HepG2 (cell line): ENCODE results near the gene PLK3. TPM values are rescaled to one million over a fixed set of nuclear protein-coding genes. Genes with fewer than 3 reads are reported as not detected.
A peak's percentile ranks its signal among the peaks of the same experiment; 100 is the strongest.

ENCODE experiments used
- ATF7 ChIP-seq, 2 experiments: fragments of 450-650 bp in 1 of 2; sonication (generic) in 1 of 2; formaldehyde crosslinking in 1 of 2; IDR thresholded peaks; 2 replicates each; pipeline versions ENCODE4 v1.4.0 to v1.6.1; 2016 to 2020; ENCODE audit warnings: antibody characterized with exemption in 1 of 2, mild to moderate bottlenecking in 1 of 2, missing genetic modification reagents in 1 of 2
- DNMT3B ChIP-seq: conservative IDR thresholded peaks from 2 replicates; pipeline ENCODE4 v1.6.1; 2016; ENCODE audit warnings: missing biosample characterization, control low read depth
- ETS1 ChIP-seq: sonication (generic); formaldehyde crosslinking; IDR thresholded peaks from 2 replicates; pipeline ENCODE4 v1.4.0; 2020; ENCODE audit warnings: missing genetic modification reagents
- FOSL2 ChIP-seq: sonication (generic); formaldehyde crosslinking; IDR thresholded peaks from 2 replicates; pipeline ENCODE4 v1.4.0; 2020; ENCODE audit warnings: missing genetic modification reagents
- GZF1 ChIP-seq: sonication (generic); formaldehyde crosslinking; IDR thresholded peaks from 2 replicates; pipeline ENCODE4 v1.5.1; 2020; ENCODE audit warnings: mild to moderate bottlenecking, missing genetic modification reagents
- KDM2A ChIP-seq: sonication (generic); formaldehyde crosslinking; IDR thresholded peaks from 2 replicates; pipeline ENCODE4 v1.4.0; 2020; ENCODE audit warnings: low read depth, missing genetic modification reagents, borderline replicate concordance
- KDM5A ChIP-seq: fragments of 200-600 bp; sonication (generic); IDR thresholded peaks from 2 replicates; pipeline ENCODE4 v1.7.0; 2018; ENCODE audit warnings: antibody characterized with exemption, mild to moderate bottlenecking, low read length, borderline replicate concordance
- MXD4 ChIP-seq: IDR thresholded peaks from 2 replicates; pipeline ENCODE4 v1.6.1; 2016; ENCODE audit warnings: mild to moderate bottlenecking, missing biosample characterization, missing genetic modification reagents
- NFE2L1 ChIP-seq: sonication (generic); formaldehyde crosslinking; IDR thresholded peaks from 2 replicates; pipeline ENCODE4 v1.4.0; 2020; ENCODE audit warnings: missing genetic modification reagents, mild to moderate bottlenecking, borderline replicate concordance
- PITX1 ChIP-seq: sonication (generic); formaldehyde crosslinking; IDR thresholded peaks from 2 replicates; pipeline ENCODE4 v1.5.1; 2020; ENCODE audit warnings: mild to moderate bottlenecking, missing genetic modification reagents
- POGZ ChIP-seq: sonication (generic); formaldehyde crosslinking; IDR thresholded peaks from 2 replicates; pipeline ENCODE4 v1.4.0; 2020; ENCODE audit warnings: mild to moderate bottlenecking, missing genetic modification reagents
- POLR2AphosphoS2 ChIP-seq: IDR thresholded peaks from 2 replicates; pipeline ENCODE4 v1.6.1; 2011; ENCODE audit warnings: low read depth, low read length, improper control_type of control experiment
- RBM22 ChIP-seq: fragments of 200-400 bp; formaldehyde crosslinking; optimal IDR thresholded peaks from 2 replicates; pipeline ENCODE3; 2017; ENCODE audit warnings: mild to moderate bottlenecking, low read length, moderate library complexity
- RFX1 ChIP-seq: fragments of 450-650 bp; IDR thresholded peaks from 2 replicates; pipeline ENCODE4 v1.6.1; 2017
- SP4 ChIP-seq: sonication (generic); formaldehyde crosslinking; IDR thresholded peaks from 2 replicates; pipeline ENCODE4 v1.8.1; 2023; ENCODE audit warnings: mild to moderate bottlenecking, missing genetic modification reagents
- TRIM24 ChIP-seq: sonication (generic); formaldehyde crosslinking; IDR thresholded peaks from 2 replicates; pipeline ENCODE4 v1.8.0; 2022; ENCODE audit warnings: mild to moderate bottlenecking, missing genetic modification reagents
- ZFP90 ChIP-seq: sonication (generic); formaldehyde crosslinking; IDR thresholded peaks from 2 replicates; pipeline ENCODE4 v1.8.0; 2022; ENCODE audit warnings: missing genetic modification reagents, mild to moderate bottlenecking, inconsistent platforms, borderline replicate concordance
- ZFP91 ChIP-seq: sonication (generic); formaldehyde crosslinking; IDR thresholded peaks from 2 replicates; pipeline ENCODE4 v1.9.0; 2022; ENCODE audit warnings: missing genetic modification reagents, mild to moderate bottlenecking, borderline replicate concordance
- ZNF205 ChIP-seq: IDR thresholded peaks from 2 replicates; pipeline ENCODE4 v1.6.1; 2018; ENCODE audit warnings: missing biosample characterization, missing genetic modification reagents
- ZNF230 ChIP-seq: sonication (generic); formaldehyde crosslinking; IDR thresholded peaks from 2 replicates; pipeline ENCODE4 v1.4.0; 2020; ENCODE audit warnings: mild to moderate bottlenecking, missing genetic modification reagents
- ZSCAN21 ChIP-seq: sonication (generic); formaldehyde crosslinking; IDR thresholded peaks from 2 replicates; pipeline ENCODE4 v1.8.0; 2022; ENCODE audit warnings: mild to moderate bottlenecking, missing genetic modification reagents, moderate library complexity, borderline replicate concordance
- polyA plus RNA-seq, 8 experiments: library from polyadenylated mRNA; depleted of rRNA in 3 of 8; stranded (reverse) in 7 of 8; unstranded in 1 of 8; fragments of >200 nt; fragmentation: Illumina TruSeq in 4 of 8; extraction: Trizol in 4 of 8; gene quantifications; 2 replicates each; pipeline versions ENCODE4 v1.2.1 to v1.2.3, GENCODE V29; 2011 to 2016; ENCODE audit warnings: low read depth in 4 of 8, missing spikeins in 1 of 8, mixed read lengths in 1 of 8; ENCODE audit not compliant: insufficient read depth in 1 of 8
- total RNA-seq, 5 experiments: library from RNA; depleted of rRNA; stranded (reverse); fragments of >200 nt; fragmentation: Illumina TruSeq; extraction: Trizol; gene quantifications; 2 replicates each; pipeline ENCODE4 v1.2.3, GENCODE V29; 2016; ENCODE audit warnings: low read depth in 1 of 5
- TF ChIP-seq, protein P1 (sequence below): sonication (generic); formaldehyde crosslinking; IDR thresholded peaks from 2 replicates; pipeline ENCODE4 v1.4.0; 2020; ENCODE audit warnings: mild to moderate bottlenecking, missing genetic modification reagents
- TF ChIP-seq, protein P2 (sequence below): sonication (generic); formaldehyde crosslinking; IDR thresholded peaks from 2 replicates; pipeline ENCODE4 v1.5.0; 2020; ENCODE audit warnings: mild to moderate bottlenecking, missing genetic modification reagents, moderate library complexity
- TF ChIP-seq, protein P3 (sequence below): sonication (generic); formaldehyde crosslinking; conservative IDR thresholded peaks from 2 replicates; pipeline ENCODE4 v1.4.0; 2020; ENCODE audit warnings: missing genetic modification reagents

The PLK3 gene
- total and polyA plus RNA-seq, 2 of the 13 experiments (the other 11 are each of a cell fraction or from before 2014, with no cell fraction given): 9.8 to 16.9 TPM

- peak; percentile 58; the same call in 1 of the 2 replicates for TF ChIP-seq ZSCAN21 (CRISPR knock-in tag)
- TF ChIP-seq, protein P1, sequence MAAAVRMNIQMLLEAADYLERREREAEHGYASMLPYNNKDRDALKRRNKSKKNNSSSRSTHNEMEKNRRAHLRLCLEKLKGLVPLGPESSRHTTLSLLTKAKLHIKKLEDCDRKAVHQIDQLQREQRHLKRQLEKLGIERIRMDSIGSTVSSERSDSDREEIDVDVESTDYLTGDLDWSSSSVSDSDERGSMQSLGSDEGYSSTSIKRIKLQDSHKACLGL (CRISPR knock-in tag): peak; percentile 31; the same call in 1 of the 2 replicates
- TF ChIP-seq, protein P2, sequence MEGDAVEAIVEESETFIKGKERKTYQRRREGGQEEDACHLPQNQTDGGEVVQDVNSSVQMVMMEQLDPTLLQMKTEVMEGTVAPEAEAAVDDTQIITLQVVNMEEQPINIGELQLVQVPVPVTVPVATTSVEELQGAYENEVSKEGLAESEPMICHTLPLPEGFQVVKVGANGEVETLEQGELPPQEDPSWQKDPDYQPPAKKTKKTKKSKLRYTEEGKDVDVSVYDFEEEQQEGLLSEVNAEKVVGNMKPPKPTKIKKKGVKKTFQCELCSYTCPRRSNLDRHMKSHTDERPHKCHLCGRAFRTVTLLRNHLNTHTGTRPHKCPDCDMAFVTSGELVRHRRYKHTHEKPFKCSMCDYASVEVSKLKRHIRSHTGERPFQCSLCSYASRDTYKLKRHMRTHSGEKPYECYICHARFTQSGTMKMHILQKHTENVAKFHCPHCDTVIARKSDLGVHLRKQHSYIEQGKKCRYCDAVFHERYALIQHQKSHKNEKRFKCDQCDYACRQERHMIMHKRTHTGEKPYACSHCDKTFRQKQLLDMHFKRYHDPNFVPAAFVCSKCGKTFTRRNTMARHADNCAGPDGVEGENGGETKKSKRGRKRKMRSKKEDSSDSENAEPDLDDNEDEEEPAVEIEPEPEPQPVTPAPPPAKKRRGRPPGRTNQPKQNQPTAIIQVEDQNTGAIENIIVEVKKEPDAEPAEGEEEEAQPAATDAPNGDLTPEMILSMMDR: peak; percentile 21
- TF ChIP-seq KDM2A (CRISPR knock-in tag): no peak; the same call in 1 of the 2 replicates
- TF ChIP-seq, protein P3, sequence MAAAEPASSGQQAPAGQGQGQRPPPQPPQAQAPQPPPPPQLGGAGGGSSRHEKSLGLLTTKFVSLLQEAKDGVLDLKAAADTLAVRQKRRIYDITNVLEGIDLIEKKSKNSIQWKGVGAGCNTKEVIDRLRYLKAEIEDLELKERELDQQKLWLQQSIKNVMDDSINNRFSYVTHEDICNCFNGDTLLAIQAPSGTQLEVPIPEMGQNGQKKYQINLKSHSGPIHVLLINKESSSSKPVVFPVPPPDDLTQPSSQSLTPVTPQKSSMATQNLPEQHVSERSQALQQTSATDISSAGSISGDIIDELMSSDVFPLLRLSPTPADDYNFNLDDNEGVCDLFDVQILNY (CRISPR knock-in tag): no peak
- peak; percentile 75 for TF ChIP-seq SP4 (CRISPR knock-in tag)
- TF ChIP-seq DNMT3B: peak; percentile 71; the same call in 1 of the 2 replicates
- peak; percentile 53; the same call in 1 of the 2 replicates for TF ChIP-seq POGZ
- peak; percentile 76; the same call in 1 of the 2 replicates for TF ChIP-seq ZNF230 (CRISPR knock-in tag)
- no peak for TF ChIP-seq ETS1 (CRISPR knock-in tag)
- TF ChIP-seq ZFP90: peak; percentile 88; the same call in 1 of the 2 replicates
- TF ChIP-seq POLR2AphosphoS2: peak; percentile 60; the same call in 1 of the 2 replicates
- no peak for TF ChIP-seq TRIM24
- TF ChIP-seq RFX1: peak; percentile 98
- peak; percentile 75; the same call in 1 of the 2 replicates for TF ChIP-seq PITX1 (CRISPR knock-in tag)
- 0 out of 2 replicates have a peak, but pooled peaks have one; percentile 16 for TF ChIP-seq ZNF205 (CRISPR knock-in tag)
- TF ChIP-seq ATF7 (IDR thresholded peaks at IDR 0.05): peak; percentile 17; the same call in 1 of the 2 replicates
- peak; percentile 93 for TF ChIP-seq ATF7 (CRISPR knock-in tag; IDR thresholded peaks at IDR 0.05)
- peak; percentile 80; the same call in 1 of the 2 replicates for TF ChIP-seq ZFP91 (CRISPR knock-in tag)
- TF ChIP-seq KDM5A: peak; percentile 6; the same call in 1 of the 2 replicates
- peak; percentile 86 for TF ChIP-seq RBM22
- TF ChIP-seq GZF1 (CRISPR knock-in tag): no peak; the same call in 1 of the 2 replicates
- peak; percentile 92 for TF ChIP-seq FOSL2 (CRISPR knock-in tag)
- peak; percentile 92; the same call in 1 of the 2 replicates for TF ChIP-seq NFE2L1 (CRISPR knock-in tag)
- TF ChIP-seq MXD4 (CRISPR knock-in tag): peak; percentile 49; the same call in 1 of the 2 replicates
Measured at GRCh38 chr1:44807364-44808062, 7.3 kb downstream of the PLK3 start (continued).
